HCT116 (cell line): ENCODE data around the gene TPT1.

Experiments used
- EZH2 ChIP-seq: fragments of 200-600 bp; sonication (generic); IDR thresholded peaks from 2 replicates; pipeline ENCODE4 v1.6.1; 2017; ENCODE audit warnings: antibody characterized with exemption, mixed run types
- EZH2phosphoT487 ChIP-seq: fragments of 200-600 bp; IDR thresholded peaks from 2 replicates; pipeline ENCODE4 v1.6.1; 2018; ENCODE audit warnings: antibody characterized with exemption, borderline replicate concordance
- POLR2AphosphoS5 ChIP-seq: IDR thresholded peaks from 2 replicates; pipeline ENCODE4 v1.6.1; 2011; ENCODE audit warnings: mild to moderate bottlenecking, low read depth, low read length, moderate library complexity
- TCF7L2 ChIP-seq: IDR thresholded peaks from 2 replicates; pipeline ENCODE4 v1.7.0; 2011; ENCODE audit warnings: borderline replicate concordance, inconsistent platforms; ENCODE audit not compliant: insufficient read depth, insufficient read length; ENCODE audit errors: extremely low read depth
- TF ChIP-seq, protein P1 (sequence below), 3 experiments: fragments of 200-600 bp in 1 of 3; sonication (generic) in 1 of 3; IDR thresholded peaks in 2 of 3; conservative IDR thresholded peaks in 1 of 3; 2 replicates each; pipeline ENCODE4 v1.5.1; 2012 to 2017; ENCODE audit warnings: low read depth in 2 of 3, low read length in 2 of 3, antibody characterized with exemption in 1 of 3, borderline replicate concordance in 1 of 3, control low read depth in 1 of 3, mild to moderate bottlenecking in 1 of 3, mixed read lengths in 1 of 3, mixed run types in 1 of 3, moderate library complexity in 1 of 3; ENCODE audit not compliant: insufficient read depth in 1 of 3
- TF ChIP-seq, protein P2 (sequence below): IDR thresholded peaks from 2 replicates; pipeline ENCODE4 v1.6.1; 2012

DNA sequence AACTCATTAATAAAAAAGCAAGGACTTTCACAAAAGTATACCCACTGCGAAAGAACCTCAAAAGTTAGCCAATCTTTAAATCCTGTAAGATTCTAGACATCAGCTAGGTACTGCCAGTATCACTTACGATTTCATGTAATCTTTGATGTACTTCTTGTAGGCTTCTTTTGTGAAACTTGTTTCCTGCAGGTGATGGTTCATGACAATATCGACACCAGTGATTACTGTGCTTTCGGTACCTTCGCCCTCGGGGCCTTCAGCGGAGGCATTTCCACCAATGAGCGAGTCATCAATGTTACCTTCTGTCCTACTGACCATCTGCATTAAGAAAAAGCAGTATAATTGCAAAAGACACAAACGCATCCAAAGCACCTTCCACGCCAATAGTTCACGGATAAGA, 1.1 kb downstream of the TPT1 start:
- TF ChIP-seq, protein P1, sequence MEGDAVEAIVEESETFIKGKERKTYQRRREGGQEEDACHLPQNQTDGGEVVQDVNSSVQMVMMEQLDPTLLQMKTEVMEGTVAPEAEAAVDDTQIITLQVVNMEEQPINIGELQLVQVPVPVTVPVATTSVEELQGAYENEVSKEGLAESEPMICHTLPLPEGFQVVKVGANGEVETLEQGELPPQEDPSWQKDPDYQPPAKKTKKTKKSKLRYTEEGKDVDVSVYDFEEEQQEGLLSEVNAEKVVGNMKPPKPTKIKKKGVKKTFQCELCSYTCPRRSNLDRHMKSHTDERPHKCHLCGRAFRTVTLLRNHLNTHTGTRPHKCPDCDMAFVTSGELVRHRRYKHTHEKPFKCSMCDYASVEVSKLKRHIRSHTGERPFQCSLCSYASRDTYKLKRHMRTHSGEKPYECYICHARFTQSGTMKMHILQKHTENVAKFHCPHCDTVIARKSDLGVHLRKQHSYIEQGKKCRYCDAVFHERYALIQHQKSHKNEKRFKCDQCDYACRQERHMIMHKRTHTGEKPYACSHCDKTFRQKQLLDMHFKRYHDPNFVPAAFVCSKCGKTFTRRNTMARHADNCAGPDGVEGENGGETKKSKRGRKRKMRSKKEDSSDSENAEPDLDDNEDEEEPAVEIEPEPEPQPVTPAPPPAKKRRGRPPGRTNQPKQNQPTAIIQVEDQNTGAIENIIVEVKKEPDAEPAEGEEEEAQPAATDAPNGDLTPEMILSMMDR (IDR thresholded peaks at IDR 0.05 in 2 of 3, conservative IDR thresholded peaks at IDR 0.05 in 1 of 3; ENCODE audit: borderline replicate concordance in 1 of 3, insufficient read depth in 1 of 3, low read depth in 2 of 3, low read length in 2 of 3), result no peak
- TF ChIP-seq EZH2 (no peak), TCF7L2 (no peak), POLR2AphosphoS5 (no peak), EZH2phosphoT487 (no peak)
- TF ChIP-seq, protein P2, sequence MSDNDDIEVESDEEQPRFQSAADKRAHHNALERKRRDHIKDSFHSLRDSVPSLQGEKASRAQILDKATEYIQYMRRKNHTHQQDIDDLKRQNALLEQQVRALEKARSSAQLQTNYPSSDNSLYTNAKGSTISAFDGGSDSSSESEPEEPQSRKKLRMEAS, result no peak
